H1 (cell line): Measurements from ENCODE around the gene CENPP. TPM values are rescaled to one million over a fixed set of nuclear protein-coding genes. Genes with fewer than 3 reads are reported as not detected.

Experiments used
- CTCF ChIA-PET: fragments of 300-600 bp; sonication (Branson Sonifier 250); formaldehyde crosslinking; loops from one replicate; lab custom pipeline; 2021; ENCODE audit not compliant: partially characterized antibody; lab: Charles Lee
- POLR2A ChIA-PET: fragments of 300-600 bp; sonication (Branson Sonifier 250); formaldehyde crosslinking; loops from one replicate; lab custom pipeline; 2021; ENCODE audit warnings: inconsistent platforms; ENCODE audit not compliant: partially characterized antibody; lab: Charles Lee
- DNase-seq, 2 experiments: peaks; one replicate each; pipeline versions ENCODE4 v3.0.0 to v3.0.0-alpha.2; 2010 to 2022; ENCODE audit warnings: low spot score in 2 of 2, low read depth in 1 of 2, mixed read lengths in 1 of 2
- FAIRE-seq: peaks from 2 replicates; lab custom pipeline; 2011; peaks lifted over from hg19 to GRCh38; lab: Jason Lieb, UNC
- H2AFZ ChIP-seq: 2 replicates; pipeline ENCODE4 v1.8.1; 2012; ENCODE audit warnings: low read length, inconsistent platforms
- H2AK5ac ChIP-seq: 2 replicates; pipeline ENCODE4 v1.6.1; 2013; ENCODE audit warnings: low read depth, low read length
- H2BK120ac ChIP-seq: replicated peaks from 2 replicates; pipeline ENCODE3; 2013; ENCODE audit warnings: low read depth, low read length, inconsistent platforms
- H2BK12ac ChIP-seq: 2 replicates; pipeline ENCODE4 v1.6.1; 2013; ENCODE audit warnings: low read depth, low read length
- H2BK15ac ChIP-seq: 2 replicates; pipeline ENCODE4 v1.6.1; 2013; ENCODE audit warnings: low read length
- H2BK20ac ChIP-seq: 2 replicates; pipeline ENCODE4 v1.6.1; 2013; ENCODE audit warnings: low read length
- H2BK5ac ChIP-seq: 2 replicates; pipeline ENCODE4 v1.6.1; 2013; ENCODE audit warnings: low read depth, low read length
- H3K14ac ChIP-seq: 2 replicates; pipeline ENCODE4 v1.6.1; 2013; ENCODE audit warnings: inconsistent platforms; ENCODE audit not compliant: insufficient read length
- H3K18ac ChIP-seq: 2 replicates; pipeline ENCODE4 v1.6.1; 2013; ENCODE audit warnings: low read length; ENCODE audit errors: extremely low read depth
- H3K23ac ChIP-seq: 2 replicates; pipeline ENCODE4 v1.6.1; 2013; ENCODE audit warnings: inconsistent platforms; ENCODE audit not compliant: insufficient read length
- H3K23me2 ChIP-seq: 2 replicates; pipeline ENCODE4 v1.6.1; 2013; ENCODE audit warnings: low read depth, low read length
- H3K27ac ChIP-seq: 2 replicates; pipeline ENCODE4 v1.6.1; 2011; ENCODE audit warnings: low read depth, low read length, inconsistent platforms
- H3K27me3 ChIP-seq, 4 experiments: replicated peaks in 1 of 4; 1 replicate in 1 of 4; 2 replicates in 3 of 4; pipeline versions ENCODE4 v1.6.1 to v1.8.1; 2011 to 2013; ENCODE audit warnings: low read length in 3 of 4, mild to moderate bottlenecking in 3 of 4, inconsistent platforms in 2 of 4, mixed read lengths in 2 of 4, moderate library complexity in 1 of 4; ENCODE audit not compliant: control insufficient read depth in 3 of 4, insufficient read depth in 3 of 4; ENCODE audit errors: extremely low read depth in 1 of 4
- H3K36me3 ChIP-seq, 4 experiments: 2 replicates each; pipeline versions ENCODE4 v1.6.1 to v1.8.1; 2011 to 2013; ENCODE audit warnings: mild to moderate bottlenecking in 4 of 4, low read length in 3 of 4, moderate library complexity in 2 of 4, control low read depth in 1 of 4, inconsistent platforms in 1 of 4; ENCODE audit not compliant: insufficient read depth in 4 of 4, control insufficient read depth in 2 of 4
- H3K4ac ChIP-seq: replicated peaks from 2 replicates; pipeline ENCODE3; 2013; ENCODE audit warnings: low read length, low read depth, mixed read lengths, inconsistent platforms; ENCODE audit not compliant: insufficient read length
- H3K4me1 ChIP-seq, 4 experiments: replicated peaks in 1 of 4; 1 replicate in 1 of 4; 2 replicates in 3 of 4; pipeline versions ENCODE4 v1.6.1 to v1.8.1; 2011 to 2013; ENCODE audit warnings: low read length in 3 of 4, inconsistent platforms in 2 of 4, mixed read lengths in 1 of 4; ENCODE audit not compliant: insufficient read depth in 4 of 4, control insufficient read depth in 3 of 4
- H3K4me2 ChIP-seq, 2 experiments: 2 replicates each; pipeline versions ENCODE4 v1.6.1 to v1.8.1; 2011 to 2013; ENCODE audit warnings: low read depth in 2 of 2, low read length in 2 of 2, control low read depth in 1 of 2, inconsistent platforms in 1 of 2, mild to moderate bottlenecking in 1 of 2; ENCODE audit not compliant: insufficient read depth in 1 of 2
- H3K4me3 ChIP-seq, 4 experiments: fragments of 200-600, 300-600 bp in 1 of 4; sonication (generic), shearing (Covaris generic), sonication (Bioruptor Twin) in 1 of 4; 2 replicates each; pipeline versions ENCODE4 v1.5.1 to v1.8.1; 2011 to 2016; ENCODE audit warnings: low read length in 4 of 4, low read depth in 3 of 4, control low read depth in 2 of 4, inconsistent platforms in 2 of 4, mild to moderate bottlenecking in 2 of 4, mixed read lengths in 1 of 4, moderate library complexity in 1 of 4; ENCODE audit not compliant: insufficient read depth in 2 of 4; ENCODE audit errors: extremely low read depth in 1 of 4
- H3K56ac ChIP-seq: replicated peaks from 2 replicates; pipeline ENCODE3; 2013; ENCODE audit warnings: low read depth, mild to moderate bottlenecking, mixed read lengths, low read length, inconsistent platforms; ENCODE audit not compliant: insufficient read length
- H3K79me1 ChIP-seq: 2 replicates; pipeline ENCODE4 v1.6.1; 2013; ENCODE audit warnings: low read depth, low read length, control low read depth
- H3K79me2 ChIP-seq, 2 experiments: 2 replicates each; pipeline versions ENCODE4 v1.6.1 to v1.8.1; 2012 to 2013; ENCODE audit warnings: low read length in 2 of 2, mild to moderate bottlenecking in 2 of 2, inconsistent platforms in 1 of 2; ENCODE audit not compliant: insufficient read depth in 2 of 2, control insufficient read depth in 1 of 2
- H3K9ac ChIP-seq, 4 experiments: replicated peaks in 1 of 4; 1 replicate in 1 of 4; 2 replicates in 3 of 4; pipeline versions ENCODE4 v1.6.1 to v1.8.1; 2011 to 2013; ENCODE audit warnings: low read depth in 3 of 4, low read length in 3 of 4, control low read depth in 2 of 4, mild to moderate bottlenecking in 2 of 4, moderate library complexity in 2 of 4, inconsistent platforms in 1 of 4; ENCODE audit errors: extremely low read depth in 1 of 4
- H3K9me3 ChIP-seq, 2 experiments: 2 replicates each; pipeline versions ENCODE4 v1.6.1 to v1.8.1; 2012 to 2013; ENCODE audit warnings: mild to moderate bottlenecking in 2 of 2, moderate library complexity in 2 of 2, control low read depth in 1 of 2, inconsistent platforms in 1 of 2, low read depth in 1 of 2, low read length in 1 of 2, mixed read lengths in 1 of 2; ENCODE audit not compliant: insufficient read depth in 2 of 2
- H4K20me1 ChIP-seq, 2 experiments: replicated peaks in 1 of 2; 2 replicates each; pipeline versions ENCODE3 to v1.8.1; 2011 to 2013; ENCODE audit warnings: inconsistent platforms in 2 of 2, low read length in 2 of 2, mild to moderate bottlenecking in 1 of 2; ENCODE audit not compliant: insufficient read depth in 2 of 2, control insufficient read depth in 1 of 2
- H4K5ac ChIP-seq: 2 replicates; pipeline ENCODE4 v1.6.1; 2013; ENCODE audit warnings: low read length, low read depth, mixed read lengths, inconsistent platforms; ENCODE audit not compliant: insufficient read length
- H4K8ac ChIP-seq: 2 replicates; pipeline ENCODE4 v1.8.0; 2013; ENCODE audit warnings: mild to moderate bottlenecking, moderate library complexity, low read length, inconsistent platforms; ENCODE audit not compliant: insufficient read depth; ENCODE audit errors: extremely low read depth
- H4K91ac ChIP-seq: replicated peaks from 2 replicates; pipeline ENCODE3; 2013; ENCODE audit warnings: low read length, mixed read lengths, inconsistent platforms; ENCODE audit not compliant: insufficient read length
- CTBP2 ChIP-seq: IDR thresholded peaks from 2 replicates; pipeline ENCODE4 v1.7.0; 2011; ENCODE audit warnings: borderline replicate concordance, mild to moderate bottlenecking, moderate library complexity, mixed read lengths, low read length; ENCODE audit not compliant: insufficient read depth, insufficient read length
- GABPA ChIP-seq: IDR thresholded peaks from 2 replicates; pipeline ENCODE4 v1.6.1; 2011; ENCODE audit warnings: mild to moderate bottlenecking, low read length, moderate library complexity, borderline replicate concordance; ENCODE audit not compliant: insufficient read depth
- HDAC6 ChIP-seq: IDR thresholded peaks from one replicate; pipeline ENCODE4 v1.7.1; 2012; ENCODE audit warnings: low read depth, mild to moderate bottlenecking, inconsistent platforms, low read length, moderate library complexity
- TBP ChIP-seq: IDR thresholded peaks from 2 replicates; pipeline ENCODE4 v1.6.1; 2011; ENCODE audit warnings: low read depth, low read length, improper control_type of control experiment
- WGBS, 2 experiments: shearing (Covaris generic) in 1 of 2; methylation state at CpG; one replicate each; pipeline versions ENCODE4 v1.1.6 to v1.1.7; 2013 to 2015; ENCODE audit warnings: low lambda C conversion rate in 2 of 2, mixed read lengths in 2 of 2, inconsistent platforms in 1 of 2, low coverage in 1 of 2, missing lambda C conversion rate in 1 of 2; ENCODE audit not compliant: insufficient replicate concordance in 2 of 2, insufficient coverage in 1 of 2, insufficient read length in 1 of 2; ENCODE audit errors: extremely low coverage in 1 of 2, missing lambda C conversion rate in 1 of 2; 5-methylcytosine and 5-hydroxymethylcytosine counted together
- polyA plus RNA-seq, 7 experiments: library from polyadenylated mRNA; depleted of rRNA in 3 of 7; stranded (reverse) in 5 of 7; unstranded in 2 of 7; fragments of >200 nt in 5 of 7; fragments of 200-250 nt in 2 of 7; gene quantifications; 1 replicate in 5 of 7; 2 replicates in 1 of 7; 4 replicates in 1 of 7; pipeline versions ENCODE4 v1.2.1 to v1.2.3, GENCODE V29; 2011 to 2013; ENCODE audit warnings: missing spikeins in 2 of 7, mixed read lengths in 2 of 7
- total RNA-seq: library from RNA; stranded (reverse); fragmentation: NEBNext Ultra II Directional; extraction: Animal tissue kit (Norgen Biotek cat#: 25700); gene quantifications from 2 replicates; pipeline ENCODE4 v1.2.1, GENCODE V29; 2021

Gene CENPP
- total and polyA plus RNA-seq, 2 of the 8 experiments (the other 6 are each of a cell fraction or from before 2014, with no cell fraction given) = 2.7 to 10.8 TPM

GRCh38 chr9:92529124-92529523, 203.4 kb downstream of the CENPP start:
- H3K23ac ChIP-seq = no peak overlapping the region
- no peak overlapping the region for H3K4ac ChIP-seq
- H3K14ac ChIP-seq = no peak overlapping the region
- no peak overlapping the region for H3K56ac ChIP-seq
- no peaks in the 10 kb centered on the region for H3K79me1 ChIP-seq
- no peak overlapping the region for H4K5ac ChIP-seq
- no peak overlapping the region for H2BK20ac ChIP-seq
- H3K79me2 ChIP-seq = no peaks in the 10 kb centered on the region
- no peak overlapping the region for H2BK12ac ChIP-seq
- H3K23me2 ChIP-seq = no peaks in the 10 kb centered on the region
- no peak for TF ChIP-seq GABPA
- TF ChIP-seq HDAC6 = no peak
- no peak for TF ChIP-seq CTBP2
- no peak for TF ChIP-seq TBP
- FAIRE-seq (no peak), DNase-seq (no peak)
- H3K36me3 ChIP-seq = no peaks in the 10 kb centered on the region
- no peaks in the 10 kb centered on the region for H3K9me3 ChIP-seq
- H4K20me1 ChIP-seq = no peaks in the 10 kb centered on the region
- 89% methylated on average over 3 of the region's 3 CpGs; no CpG with 5 or more reads in 1 of the 2 experiments for WGBS, 2 experiments
- CTCF ChIA-PET = no interaction called here
- no peak overlapping the region for H2AK5ac ChIP-seq
- H3K9ac ChIP-seq = no peak overlapping the region
- no peak overlapping the region for H3K18ac ChIP-seq
- no peak overlapping the region for H2BK120ac ChIP-seq
- H3K27ac ChIP-seq = no peak overlapping the region
- no peak overlapping the region for H4K91ac ChIP-seq
- no peak overlapping the region for H3K4me3 ChIP-seq
- no peak overlapping the region for H3K4me2 ChIP-seq
- H4K8ac ChIP-seq = no peak overlapping the region
- no peak overlapping the region for H2BK5ac ChIP-seq
- no peaks in the 10 kb centered on the region for H3K4me1 ChIP-seq
- no peak overlapping the region for H2BK15ac ChIP-seq
- POLR2A ChIA-PET = no interaction called here
- no peak overlapping the region for H2AFZ ChIP-seq
- H3K27me3 ChIP-seq = no peaks in the 10 kb centered on the region
